Activated T-helper 1 cell treated with anti-CD3 and anti-CD28 coated beads, Interleukin-2, amount 50 U/mL, for 16 hours (primary cell): ENCODE results near the gene VSTM2L.

Source experiments
- DNase-seq, 2 donors: peaks; one replicate each; pipeline ENCODE4 v3.0.0-alpha.2; 2020; ENCODE audit warnings: low read depth in 1 of 2, low spot score in 1 of 2

The VSTM2L gene

DNA sequence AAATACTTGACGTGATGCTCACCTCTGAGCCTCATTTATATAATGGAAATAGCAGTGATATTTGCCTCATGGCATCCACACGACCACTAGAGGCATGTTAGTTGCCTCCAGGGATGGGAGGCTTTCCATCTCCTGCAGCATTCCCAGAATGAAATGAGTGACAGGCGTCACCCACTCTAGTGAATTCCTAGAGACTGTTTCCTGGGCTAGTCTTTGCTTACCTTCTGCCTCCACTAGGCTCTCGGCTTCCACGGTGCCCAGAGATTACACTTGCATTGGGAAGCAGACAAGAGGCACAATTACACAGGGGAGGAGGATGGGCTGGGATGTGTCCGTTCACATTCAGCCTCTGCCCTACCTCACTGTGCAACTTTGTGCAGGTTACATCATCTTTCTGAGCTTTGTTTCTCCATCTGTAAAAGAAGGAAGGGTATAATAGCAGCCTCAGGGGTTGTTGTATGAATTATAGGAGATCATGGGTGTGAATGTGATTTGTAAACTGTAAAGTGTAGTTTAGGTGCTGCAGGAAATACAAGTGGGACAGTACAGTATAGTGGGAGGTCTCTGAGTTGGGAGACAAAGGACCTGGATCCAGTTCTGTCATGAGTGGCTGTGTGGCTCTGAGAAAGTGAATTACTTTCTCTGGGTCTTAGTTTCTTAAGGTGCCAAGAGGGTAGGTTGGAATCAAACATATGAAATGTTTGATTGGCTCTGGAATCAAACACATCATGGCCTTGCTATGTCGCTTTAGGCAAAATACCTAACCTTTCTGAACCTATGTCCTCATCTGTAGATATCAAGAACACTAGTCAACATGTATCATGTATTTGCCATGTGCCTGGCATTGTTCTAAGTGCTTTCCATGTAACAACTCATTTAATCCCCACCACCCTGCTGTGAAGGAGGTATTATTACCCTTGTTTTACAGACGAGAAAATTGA is 3.6 kb upstream of the VSTM2L start:
- DNase-seq = no peak

DNA sequence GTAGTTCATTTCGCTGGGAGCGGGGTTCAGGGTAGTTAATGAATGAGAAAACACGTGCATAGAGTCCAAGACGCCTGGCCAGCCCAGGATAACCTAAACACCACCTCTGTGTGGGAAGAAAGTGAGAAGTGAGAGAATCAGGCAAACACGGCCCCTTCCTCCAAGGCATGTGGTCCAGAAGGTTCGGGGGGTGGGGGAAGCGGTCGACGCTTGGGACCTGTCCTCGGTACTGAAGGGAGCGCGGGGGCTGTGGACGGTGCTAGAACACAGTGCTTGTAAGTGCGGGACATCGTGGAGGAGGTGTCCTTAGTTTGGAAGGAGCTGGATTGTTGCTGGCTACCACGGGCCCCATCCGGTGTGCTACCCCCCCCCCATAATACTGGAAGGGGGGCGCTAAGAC is 1.7 kb upstream of the VSTM2L start:
- DNase-seq = no peak

DNA sequence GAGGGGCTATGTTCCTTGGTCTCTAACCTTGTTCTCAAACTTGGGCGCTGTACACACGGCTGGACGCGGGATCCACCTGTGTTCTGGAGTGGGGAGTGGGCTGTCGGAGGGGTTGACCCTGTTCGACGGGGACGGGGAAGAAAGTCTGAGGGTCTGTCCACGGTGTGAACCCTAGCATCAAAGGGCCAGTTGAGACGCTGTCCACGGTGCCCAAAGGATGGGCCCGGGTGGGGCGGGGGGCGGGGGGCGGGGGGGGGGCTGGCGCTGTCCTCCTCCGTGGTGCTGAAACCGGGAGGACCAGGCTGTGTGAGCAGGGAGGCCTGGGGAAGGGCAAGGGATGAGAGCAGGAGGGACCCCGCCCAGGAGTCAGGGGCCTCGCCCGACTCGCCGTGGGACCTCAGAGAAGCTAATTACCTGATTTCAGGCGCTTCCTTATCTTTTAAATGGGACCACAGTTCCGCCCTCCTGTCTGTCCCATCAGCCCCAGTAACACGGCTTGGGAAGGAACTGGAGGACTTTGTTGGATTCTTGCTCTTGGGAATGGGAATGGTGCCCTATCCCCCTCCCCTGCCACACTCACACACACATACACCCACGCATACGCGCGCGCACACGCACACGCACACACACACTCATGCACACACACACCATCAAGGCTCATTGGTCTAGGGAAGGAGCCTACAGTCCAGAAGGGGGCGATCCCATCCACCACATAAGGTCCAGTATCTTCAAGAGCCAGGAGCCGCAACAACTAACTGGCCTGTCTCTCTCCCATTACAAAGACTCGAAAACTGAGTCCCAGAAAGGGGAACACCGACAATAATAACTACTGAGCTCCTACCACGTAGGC is 1.0 kb upstream of the VSTM2L start:
- DNase-seq = no peak

DNA sequence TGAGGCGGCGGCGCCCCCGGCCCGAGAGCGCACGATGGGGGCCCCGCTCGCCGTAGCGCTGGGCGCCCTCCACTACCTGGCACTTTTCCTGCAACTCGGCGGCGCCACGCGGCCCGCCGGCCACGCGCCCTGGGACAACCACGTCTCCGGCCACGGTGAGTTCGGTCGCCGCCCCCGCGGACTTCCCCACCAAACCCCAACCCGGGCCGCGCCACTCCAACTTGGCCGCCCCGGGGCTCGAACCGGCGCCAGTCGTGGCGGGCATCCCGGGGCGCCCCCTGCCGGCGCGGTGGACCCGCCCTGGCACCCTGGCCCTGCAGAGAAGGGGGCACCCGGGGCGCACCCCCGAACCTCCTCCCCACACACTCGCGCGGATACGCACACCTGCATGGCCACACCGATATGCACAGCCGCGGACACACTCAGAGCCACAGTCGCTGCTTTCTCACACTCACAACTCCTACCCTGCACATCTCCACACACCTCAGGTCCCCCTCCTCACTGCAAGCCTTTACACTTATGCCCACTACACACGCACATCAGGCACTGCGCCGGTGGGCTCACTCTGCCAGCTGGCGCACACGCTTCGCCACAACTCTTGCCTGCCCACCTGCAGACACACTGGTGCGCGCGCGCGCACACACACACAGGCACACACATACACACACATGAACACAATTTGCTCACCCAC is 535 bp downstream of the VSTM2L start:
- no peak for DNase-seq

DNA sequence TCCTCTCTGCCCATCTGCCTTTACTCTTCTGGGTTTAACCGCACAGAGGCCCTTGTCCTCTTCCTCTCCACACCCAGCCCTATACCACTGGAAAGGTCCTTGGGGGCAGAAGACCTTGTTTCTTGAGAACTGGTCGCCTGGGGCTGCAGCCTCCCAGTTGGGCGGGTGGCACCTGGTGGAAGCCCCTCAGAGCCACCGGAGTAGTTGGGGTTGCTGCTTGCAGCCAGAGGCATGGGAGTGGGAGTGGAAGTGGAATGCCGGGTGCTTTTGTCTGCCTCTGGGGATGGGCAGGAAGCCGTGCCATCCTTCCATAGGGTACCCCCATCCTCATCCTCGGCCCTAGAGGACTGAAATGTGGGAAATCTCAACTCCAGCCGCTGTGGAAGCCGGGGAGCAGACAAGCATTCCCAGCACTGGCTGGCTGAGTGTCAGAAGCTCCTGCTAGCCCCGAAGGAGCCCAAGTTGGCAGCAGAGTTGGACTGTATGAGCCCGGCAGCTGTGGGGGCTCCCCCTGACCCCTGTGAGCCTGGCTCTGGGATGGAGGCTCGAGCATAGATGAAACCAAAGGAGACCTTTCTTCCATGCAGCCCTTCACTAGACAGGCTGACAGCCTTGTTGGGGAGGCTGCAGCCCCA is 1.2 kb downstream of the VSTM2L start:
- DNase-seq = no peak

DNA sequence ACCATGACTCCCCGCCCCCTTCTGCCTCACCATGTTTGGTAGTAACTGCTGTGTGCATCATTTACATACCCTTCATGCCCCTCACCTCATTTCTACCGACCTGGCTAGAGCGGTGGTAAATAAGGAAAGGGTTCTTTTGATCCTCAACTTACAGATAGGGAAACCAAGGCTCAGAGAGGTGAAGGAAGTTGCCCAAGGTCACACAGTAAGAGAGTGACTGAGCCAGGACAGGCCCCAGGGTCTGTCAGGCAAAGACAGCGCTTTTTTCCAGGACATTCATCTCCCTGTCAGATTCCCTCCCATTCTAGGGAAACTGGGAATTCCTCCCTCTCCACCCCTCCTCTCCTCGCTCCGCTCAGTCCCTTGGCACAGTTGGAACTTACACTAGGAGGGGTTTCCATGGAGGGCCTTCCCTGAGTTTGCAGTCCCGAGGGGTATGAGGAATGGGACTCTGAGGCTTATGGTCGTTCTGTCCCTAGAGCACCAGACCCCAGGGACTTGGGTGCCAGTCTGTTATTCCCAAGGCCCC is 2.0 kb downstream of the VSTM2L start:
- no peak for DNase-seq

DNA sequence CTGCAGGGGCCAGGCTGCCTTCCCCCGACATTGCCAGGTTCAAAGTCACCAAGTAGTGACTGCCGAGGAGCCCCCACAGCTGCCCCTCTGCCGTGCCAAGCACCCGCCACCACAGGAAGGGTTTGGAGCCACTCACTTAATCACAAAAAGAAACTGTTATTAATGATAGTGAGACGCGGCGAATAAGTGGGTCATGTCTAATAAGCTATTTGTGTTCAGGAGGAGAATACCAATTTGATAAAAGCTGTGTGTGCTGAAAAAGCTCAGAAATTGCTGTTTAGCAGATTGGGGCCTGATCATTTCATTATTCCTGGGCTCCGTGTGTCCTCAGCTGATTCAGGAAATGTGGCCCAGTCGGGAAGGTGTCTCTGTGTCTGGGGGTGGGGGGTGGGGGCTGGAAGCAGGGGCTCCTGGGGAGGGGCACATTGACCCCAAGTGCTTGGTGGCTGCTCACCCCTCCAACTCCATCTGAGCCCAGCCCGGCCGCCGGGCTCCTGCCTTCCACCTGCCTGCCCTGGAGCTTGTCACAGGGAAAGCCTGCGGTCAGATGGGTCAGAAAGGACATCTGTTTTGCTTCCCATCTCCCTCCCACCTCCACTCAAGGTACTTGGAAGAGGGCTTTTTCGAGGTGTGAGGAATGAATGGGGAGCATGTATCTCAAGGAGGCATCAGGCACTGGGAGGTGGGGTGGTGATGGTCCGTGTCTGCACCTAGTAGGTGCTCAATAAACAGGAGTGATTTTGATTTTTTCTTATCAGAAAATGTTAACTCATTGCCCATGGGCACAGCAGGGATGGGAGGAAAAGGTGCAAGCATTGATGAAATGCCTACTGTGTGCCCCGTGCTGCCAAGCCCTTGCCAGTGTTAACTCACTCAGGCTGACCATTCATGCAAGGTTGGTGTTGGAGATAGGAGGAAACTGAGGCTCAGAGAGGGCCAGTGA is 3.0 kb downstream of the VSTM2L start:
- no peak for DNase-seq

DNA sequence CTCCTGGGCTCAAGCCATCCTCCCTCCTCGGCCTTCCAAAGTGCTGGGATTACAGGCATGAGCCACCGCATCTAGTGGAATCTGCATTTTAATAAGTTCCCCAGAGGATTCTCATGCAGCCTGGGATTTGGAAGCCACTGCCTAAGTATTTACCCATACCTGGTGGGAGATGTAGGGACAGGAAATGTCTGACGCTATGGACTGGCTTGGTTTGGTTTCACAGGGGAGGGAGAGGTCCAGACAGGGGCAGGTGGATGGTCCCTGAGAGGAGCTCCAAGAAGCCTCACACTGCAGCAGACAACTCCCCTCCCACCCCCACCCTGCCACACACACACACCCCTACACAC is 4.4 kb downstream of the VSTM2L start:
- no peak for DNase-seq

DNA sequence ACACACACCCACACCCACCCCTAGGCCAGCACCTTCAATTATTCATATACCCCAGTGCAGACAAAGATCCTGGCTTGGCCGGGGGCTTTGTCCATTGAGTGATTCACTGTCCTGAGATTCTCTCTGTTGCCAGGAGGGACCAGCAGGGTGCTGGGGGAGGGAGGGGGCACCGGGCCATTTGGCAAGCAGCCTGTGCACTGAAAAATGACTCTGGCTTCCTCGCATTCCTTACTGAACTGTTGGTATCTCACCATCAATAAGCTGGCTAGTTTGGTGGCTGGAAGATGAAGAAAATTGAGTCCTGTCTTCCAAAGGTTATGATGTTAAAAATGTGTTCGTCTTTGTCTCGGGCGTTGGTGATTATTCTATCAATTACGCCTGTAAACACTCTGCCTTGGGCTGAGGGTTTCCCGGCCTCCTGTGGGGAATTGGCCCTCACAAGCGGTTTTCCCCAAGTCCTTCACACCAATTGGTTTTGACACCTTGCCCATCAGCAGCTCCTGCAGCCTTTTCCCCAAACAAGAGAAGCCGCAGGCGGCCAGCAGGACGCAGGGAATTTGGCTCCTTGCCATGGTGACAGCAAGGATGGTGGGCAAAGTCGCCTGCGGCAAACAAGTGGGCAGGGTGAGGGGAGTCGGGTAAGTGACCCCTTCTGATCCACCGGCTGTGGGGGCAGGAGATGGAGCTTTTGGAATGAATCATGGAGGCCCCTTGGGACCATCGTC is 4.9 kb downstream of the VSTM2L start:
- DNase-seq = no peak

DNA sequence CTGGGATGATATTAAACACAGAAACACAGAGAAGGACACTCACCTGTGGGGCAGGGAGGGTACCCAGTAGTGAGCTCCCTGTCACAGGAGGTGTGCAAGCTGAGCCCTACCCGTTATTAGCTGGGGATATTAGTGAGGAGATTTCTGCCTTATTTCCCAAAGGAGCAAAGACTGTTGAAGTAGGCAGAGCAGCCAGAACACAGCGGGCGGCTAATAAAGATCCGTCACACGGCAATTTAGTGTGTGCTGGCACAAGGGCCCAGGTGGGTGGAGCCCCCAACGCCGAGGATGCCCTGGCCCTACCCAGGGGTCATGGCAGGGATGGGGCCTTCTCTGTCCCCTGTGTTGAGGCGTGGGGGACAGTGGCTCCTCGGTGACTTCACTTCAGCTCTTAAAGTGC is 8.3 kb downstream of the VSTM2L start:
- no peak for DNase-seq

DNA sequence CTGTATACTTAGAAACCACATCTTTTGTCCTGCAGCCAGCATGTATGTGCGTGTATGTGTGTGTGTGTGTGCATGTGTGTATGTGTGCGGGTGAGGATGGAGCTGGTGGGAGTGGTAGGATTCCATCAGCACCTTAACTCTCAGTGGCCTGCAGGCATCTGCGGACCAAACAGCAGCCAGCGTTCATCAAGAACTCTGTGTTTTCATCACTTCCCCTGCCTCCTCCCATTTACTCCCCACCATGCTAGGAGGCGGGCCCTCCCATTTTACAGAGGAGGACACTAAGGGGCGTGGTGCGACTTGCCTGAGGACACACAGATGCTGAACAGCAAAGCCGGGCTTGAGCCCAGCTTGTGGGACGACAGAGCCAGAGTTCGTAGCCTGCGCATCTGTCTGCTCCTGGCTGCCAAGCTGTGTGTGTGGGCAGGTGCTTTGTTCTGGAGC is 8.9 kb downstream of the VSTM2L start:
- no peak for DNase-seq

DNA sequence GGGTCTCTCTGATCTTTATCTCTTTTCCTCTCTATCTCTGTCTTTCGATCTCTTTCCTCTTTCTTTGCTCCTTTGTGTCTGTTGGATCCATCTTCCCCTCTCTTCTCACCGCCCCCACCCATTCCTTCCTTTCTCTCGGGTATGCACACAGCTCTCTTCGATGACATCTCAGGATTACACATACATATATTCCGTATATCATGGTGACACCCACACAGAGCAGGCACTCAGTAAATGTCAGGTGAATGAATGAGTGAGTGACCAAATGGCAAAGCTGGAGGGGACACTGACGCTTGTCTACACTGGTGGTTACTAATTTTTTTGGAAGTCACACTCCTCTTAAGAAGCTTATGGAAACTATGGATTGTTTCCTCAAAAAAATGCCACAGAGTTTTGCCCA is 9.9 kb downstream of the VSTM2L start:
- no peak for DNase-seq

DNA sequence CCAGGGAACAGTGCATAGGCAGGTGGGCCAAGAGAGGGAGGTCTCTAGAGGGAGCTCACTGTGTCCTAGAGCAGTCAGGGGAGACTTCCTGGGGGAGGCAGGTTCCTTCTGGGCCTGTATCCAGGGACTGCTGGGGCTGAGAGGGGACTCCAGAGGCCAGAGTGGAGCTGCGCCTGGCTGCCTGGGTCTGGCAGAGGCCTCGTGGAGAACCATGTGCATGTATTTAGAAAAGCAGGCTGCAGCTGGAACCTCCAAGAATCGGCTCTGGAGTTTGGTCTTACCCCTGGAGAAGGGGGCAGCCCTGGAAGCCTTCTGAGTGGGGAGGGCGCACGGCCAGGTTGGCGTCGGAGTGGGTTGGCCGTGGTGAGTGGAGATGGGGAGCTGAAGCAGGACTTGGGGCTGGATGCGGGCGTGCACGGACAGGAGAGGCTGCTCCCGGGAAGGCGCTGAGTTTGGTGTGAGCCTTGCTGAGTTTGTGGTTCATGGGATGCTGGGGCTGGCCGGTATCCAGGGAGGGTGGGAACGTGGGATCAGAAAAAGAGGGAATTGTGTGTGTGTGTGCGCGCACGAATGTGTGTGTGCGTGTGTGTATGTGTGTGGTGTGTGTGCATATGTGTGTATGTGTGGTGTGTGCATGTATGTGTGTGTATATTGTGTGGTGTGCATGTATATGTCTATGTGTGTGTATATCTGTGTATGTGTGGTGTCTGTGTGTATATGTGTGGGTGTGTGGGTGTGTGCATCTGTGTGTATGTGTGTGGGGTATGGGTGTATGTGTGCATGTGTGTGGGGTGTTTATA is 10.8 kb downstream of the VSTM2L start:
- DNase-seq = no peak

DNA sequence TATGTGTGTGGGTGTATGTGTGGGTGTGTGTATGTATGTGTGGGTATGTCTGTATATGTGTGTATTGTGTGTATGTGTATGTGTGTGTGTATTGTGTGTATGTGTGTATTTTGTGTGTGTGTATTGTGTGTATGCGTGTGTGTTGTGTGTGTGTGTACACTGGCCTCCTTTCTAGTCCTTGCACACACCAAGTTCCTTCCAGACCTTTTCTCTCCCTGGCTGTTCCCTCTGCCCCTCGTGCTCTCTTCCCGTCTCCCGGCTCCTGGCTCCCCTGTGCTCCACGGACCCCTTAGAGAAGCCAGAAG is 11.4 kb downstream of the VSTM2L start:
- no peak for DNase-seq

DNA sequence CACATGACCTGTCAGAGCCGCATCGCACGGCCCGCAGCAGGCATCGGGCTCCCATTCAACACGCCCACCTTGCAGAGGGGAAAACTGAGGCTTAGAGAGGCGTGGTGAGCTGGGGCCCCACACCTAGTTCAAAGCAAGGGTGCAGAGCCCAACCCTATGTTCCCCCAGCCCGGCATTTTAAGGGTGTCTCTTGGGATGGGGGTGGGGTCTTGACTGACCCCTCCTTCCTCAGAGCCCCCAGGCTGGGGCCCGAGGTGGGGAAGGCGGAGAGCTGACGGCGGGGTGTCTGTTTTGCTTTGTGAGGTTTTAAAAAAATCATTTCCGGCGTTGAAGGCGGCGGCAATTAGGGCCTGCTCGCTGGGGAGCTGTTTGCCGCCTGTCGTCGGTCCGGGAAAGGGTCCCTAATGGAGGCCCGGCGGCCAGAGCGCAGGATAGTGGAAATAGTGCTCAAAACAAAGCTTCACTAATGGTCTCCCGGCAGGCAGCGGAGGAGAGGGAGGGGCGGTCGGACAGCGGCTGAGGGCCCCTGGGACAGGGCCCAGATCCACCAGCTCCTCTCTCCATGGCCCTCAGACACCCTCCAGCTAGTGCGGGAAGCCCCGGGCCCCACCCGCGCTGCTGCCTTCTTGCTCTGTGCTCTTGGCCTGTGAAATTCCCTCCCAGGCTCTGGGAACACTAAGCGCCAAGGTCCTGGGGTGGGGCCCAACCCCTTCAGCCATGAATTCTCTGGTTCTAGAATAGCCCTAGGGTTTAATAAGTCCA is 11.9 kb downstream of the VSTM2L start:
- no peak for DNase-seq

DNA sequence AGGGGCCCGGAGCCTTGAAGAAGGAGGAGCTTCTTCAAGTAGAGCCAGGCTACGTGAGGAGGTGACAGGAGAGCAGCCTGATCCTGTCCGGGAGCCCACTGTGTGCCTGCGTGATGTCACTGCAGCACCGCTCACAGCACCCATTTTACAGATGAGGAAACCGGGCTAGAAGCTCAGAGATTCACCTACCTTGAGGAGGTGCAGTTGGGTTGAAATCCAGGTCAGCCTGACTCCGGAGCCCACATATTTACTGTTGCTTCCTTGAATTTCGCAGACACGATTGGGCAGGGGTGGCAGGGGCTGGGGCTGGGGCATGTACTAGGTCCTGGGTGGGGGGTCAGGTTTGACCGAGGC is 12.5 kb downstream of the VSTM2L start:
- DNase-seq = no peak

DNA sequence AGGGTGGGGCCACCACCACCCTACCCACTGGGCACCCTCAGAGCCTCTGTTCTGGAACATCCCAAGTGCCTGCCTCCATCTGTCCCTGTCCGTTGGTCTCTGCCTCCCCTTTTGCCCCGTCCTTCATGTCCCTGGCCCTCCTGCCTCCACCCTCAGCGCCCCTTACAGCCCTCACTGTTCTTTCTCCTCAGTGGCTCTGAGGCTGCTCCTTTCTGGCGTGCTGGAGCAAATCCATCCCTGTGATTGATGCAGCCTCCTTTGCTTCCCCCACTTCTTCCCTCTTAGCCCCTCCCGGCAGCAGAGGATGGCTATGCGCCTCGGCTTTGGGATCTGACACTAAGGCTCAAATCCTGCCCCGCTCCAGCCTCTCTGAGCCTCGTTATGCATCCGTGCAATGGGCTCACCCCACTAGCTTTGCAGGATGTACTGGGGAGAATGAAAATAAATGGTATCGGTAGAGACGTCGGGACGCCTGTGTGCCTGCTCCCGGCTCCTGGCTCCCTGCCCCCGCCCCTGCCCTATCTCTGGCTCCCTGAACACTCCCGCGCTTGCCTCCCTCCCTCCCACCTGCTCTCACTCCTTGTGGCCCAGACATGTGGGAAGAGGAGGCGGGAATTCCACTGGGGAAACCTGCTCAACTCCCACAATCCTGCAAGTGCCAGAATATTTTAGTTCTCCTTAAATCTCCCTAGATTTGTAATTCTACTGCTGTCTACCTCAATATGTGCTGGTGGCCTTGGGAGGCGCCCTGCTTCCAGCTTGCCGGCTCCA is 13.1 kb downstream of the VSTM2L start:
- no peak for DNase-seq
